ENCODE results near the gene TRIM52. TPM values are rescaled to one million over a fixed set of nuclear protein-coding genes. Genes with fewer than 3 reads are reported as not detected.

TRIM52 gene
- total RNA-seq, 1 experiment from 2014 or later: 7.8 TPM

DNA sequence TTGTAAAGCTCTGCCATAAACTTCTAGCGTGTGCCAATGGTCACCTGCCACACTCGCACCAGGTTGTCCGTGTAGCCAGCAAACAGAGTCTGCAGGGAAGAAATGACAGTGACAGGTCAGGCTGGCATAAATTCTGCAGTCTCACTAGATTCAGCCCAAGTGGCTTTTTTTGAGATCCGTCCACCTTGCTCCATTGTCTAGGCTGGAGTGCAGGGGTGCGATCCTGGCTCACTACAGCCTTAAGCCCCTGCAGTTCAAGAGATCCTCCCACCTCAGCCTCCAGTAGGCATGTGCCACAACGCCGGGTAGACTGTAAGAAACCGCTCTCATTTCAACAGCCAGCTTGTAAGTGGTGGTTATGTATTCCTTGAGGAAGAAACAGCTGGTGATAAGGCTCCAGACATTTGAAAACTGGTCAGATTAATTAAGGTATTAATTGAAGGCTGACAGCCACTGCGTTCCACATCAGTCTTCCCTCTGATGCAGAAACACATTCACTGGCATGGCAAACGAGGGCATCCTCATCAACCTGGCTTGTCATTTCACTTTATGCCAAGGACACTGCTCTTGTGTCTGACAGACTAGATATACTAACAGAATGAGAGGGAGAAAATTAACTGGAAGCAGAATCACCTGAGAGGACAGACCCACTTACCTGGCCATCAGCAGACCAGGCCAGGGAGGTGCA, 23.8 kb downstream of the TRIM52 start:
- ChIA-PET POLR2A (interaction anchor here (1.0 kb wide), 1 partner anchor 81 kb away, joined by 3 read pairs; no protein-coding TSS in a partner anchor), CTCF (no interaction called here)
- no peak for ATAC-seq
- Mint-ChIP-seq H3K4me3 (no peak overlapping the region), H3K9me3 (no peaks in the 10 kb centered on the region), H3K4me1 (peaks cover 30% of the 10 kb centered on the region), H3K27me3 (ENCODE audit: low read depth) (no peaks in the 10 kb centered on the region), H3K27ac (no peak overlapping the region; the same call in 1 of the 2 replicates), H3K36me3 (peaks cover 66% of the 10 kb centered on the region)
- no peak for TF ChIP-seq CDX4 (CRISPR knock-in tag; IDR thresholded peaks at IDR 0.05; ENCODE audit: borderline replicate concordance)
- 0 out of 2 replicates have a peak, but pooled peaks have one; percentile 22 for TF ChIP-seq ZNF671 (CRISPR knock-in tag; IDR thresholded peaks at IDR 0.05)
- no peak for DNase-seq (ENCODE audit: low spot score)

GRCh38 chr5:181236471-181236870, 24.5 kb downstream of the TRIM52 start:
- H3K9me3 Mint-ChIP-seq: no peaks in the 10 kb centered on the region
- CTCF ChIA-PET: no interaction called here
- H3K27ac Mint-ChIP-seq: peak overlapping the region; percentile 44
- peaks cover 64% of the 10 kb centered on the region for H3K36me3 Mint-ChIP-seq
- ATAC-seq (no peak), DNase-seq (ENCODE audit: low spot score) (no peak)
- H3K27me3 Mint-ChIP-seq (ENCODE audit: low read depth): no peaks in the 10 kb centered on the region
- TF ChIP-seq, protein P1, sequence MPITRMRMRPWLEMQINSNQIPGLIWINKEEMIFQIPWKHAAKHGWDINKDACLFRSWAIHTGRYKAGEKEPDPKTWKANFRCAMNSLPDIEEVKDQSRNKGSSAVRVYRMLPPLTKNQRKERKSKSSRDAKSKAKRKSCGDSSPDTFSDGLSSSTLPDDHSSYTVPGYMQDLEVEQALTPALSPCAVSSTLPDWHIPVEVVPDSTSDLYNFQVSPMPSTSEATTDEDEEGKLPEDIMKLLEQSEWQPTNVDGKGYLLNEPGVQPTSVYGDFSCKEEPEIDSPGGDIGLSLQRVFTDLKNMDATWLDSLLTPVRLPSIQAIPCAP (CRISPR knock-in tag; IDR thresholded peaks at IDR 0.05): no peak
- no peak for TF ChIP-seq FOXK1 (CRISPR knock-in tag; IDR thresholded peaks at IDR 0.05)
- TF ChIP-seq OVOL2 (CRISPR knock-in tag; IDR thresholded peaks at IDR 0.05; ENCODE audit: borderline replicate concordance): no peak
- TF ChIP-seq, protein P2, sequence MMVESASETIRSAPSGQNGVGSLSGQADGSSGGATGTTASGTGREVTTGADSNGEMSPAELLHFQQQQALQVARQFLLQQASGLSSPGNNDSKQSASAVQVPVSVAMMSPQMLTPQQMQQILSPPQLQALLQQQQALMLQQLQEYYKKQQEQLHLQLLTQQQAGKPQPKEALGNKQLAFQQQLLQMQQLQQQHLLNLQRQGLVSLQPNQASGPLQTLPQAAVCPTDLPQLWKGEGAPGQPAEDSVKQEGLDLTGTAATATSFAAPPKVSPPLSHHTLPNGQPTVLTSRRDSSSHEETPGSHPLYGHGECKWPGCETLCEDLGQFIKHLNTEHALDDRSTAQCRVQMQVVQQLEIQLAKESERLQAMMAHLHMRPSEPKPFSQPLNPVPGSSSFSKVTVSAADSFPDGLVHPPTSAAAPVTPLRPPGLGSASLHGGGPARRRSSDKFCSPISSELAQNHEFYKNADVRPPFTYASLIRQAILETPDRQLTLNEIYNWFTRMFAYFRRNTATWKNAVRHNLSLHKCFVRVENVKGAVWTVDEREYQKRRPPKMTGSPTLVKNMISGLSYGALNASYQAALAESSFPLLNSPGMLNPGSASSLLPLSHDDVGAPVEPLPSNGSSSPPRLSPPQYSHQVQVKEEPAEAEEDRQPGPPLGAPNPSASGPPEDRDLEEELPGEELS (CRISPR knock-in tag; IDR thresholded peaks at IDR 0.05): no peak
- TF ChIP-seq, protein P3, sequence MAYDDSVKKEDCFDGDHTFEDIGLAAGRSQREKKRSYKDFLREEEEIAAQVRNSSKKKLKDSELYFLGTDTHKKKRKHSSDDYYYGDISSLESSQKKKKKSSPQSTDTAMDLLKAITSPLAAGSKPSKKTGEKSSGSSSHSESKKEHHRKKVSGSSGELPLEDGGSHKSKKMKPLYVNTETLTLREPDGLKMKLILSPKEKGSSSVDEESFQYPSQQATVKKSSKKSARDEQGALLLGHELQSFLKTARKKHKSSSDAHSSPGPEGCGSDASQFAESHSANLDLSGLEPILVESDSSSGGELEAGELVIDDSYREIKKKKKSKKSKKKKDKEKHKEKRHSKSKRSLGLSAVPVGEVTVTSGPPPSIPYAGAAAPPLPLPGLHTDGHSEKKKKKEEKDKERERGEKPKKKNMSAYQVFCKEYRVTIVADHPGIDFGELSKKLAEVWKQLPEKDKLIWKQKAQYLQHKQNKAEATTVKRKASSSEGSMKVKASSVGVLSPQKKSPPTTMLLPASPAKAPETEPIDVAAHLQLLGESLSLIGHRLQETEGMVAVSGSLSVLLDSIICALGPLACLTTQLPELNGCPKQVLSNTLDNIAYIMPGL (CRISPR knock-in tag; IDR thresholded peaks at IDR 0.05): no peak
- no peak for TF ChIP-seq USF1 (CRISPR knock-in tag; IDR thresholded peaks at IDR 0.05)
- no peak for TF ChIP-seq JUN (CRISPR knock-in tag; IDR thresholded peaks at IDR 0.05)
- TF ChIP-seq, protein P4, sequence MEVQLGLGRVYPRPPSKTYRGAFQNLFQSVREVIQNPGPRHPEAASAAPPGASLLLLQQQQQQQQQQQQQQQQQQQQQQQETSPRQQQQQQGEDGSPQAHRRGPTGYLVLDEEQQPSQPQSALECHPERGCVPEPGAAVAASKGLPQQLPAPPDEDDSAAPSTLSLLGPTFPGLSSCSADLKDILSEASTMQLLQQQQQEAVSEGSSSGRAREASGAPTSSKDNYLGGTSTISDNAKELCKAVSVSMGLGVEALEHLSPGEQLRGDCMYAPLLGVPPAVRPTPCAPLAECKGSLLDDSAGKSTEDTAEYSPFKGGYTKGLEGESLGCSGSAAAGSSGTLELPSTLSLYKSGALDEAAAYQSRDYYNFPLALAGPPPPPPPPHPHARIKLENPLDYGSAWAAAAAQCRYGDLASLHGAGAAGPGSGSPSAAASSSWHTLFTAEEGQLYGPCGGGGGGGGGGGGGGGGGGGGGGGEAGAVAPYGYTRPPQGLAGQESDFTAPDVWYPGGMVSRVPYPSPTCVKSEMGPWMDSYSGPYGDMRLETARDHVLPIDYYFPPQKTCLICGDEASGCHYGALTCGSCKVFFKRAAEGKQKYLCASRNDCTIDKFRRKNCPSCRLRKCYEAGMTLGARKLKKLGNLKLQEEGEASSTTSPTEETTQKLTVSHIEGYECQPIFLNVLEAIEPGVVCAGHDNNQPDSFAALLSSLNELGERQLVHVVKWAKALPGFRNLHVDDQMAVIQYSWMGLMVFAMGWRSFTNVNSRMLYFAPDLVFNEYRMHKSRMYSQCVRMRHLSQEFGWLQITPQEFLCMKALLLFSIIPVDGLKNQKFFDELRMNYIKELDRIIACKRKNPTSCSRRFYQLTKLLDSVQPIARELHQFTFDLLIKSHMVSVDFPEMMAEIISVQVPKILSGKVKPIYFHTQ (CRISPR knock-in tag; IDR thresholded peaks at IDR 0.05): 0 out of 2 replicates have a peak, but pooled peaks have one; percentile 17
- TF ChIP-seq EMX1 (CRISPR knock-in tag; IDR thresholded peaks at IDR 0.05): 0 out of 2 replicates have a peak, but pooled peaks have one; percentile 3
- TF ChIP-seq, protein P5, sequence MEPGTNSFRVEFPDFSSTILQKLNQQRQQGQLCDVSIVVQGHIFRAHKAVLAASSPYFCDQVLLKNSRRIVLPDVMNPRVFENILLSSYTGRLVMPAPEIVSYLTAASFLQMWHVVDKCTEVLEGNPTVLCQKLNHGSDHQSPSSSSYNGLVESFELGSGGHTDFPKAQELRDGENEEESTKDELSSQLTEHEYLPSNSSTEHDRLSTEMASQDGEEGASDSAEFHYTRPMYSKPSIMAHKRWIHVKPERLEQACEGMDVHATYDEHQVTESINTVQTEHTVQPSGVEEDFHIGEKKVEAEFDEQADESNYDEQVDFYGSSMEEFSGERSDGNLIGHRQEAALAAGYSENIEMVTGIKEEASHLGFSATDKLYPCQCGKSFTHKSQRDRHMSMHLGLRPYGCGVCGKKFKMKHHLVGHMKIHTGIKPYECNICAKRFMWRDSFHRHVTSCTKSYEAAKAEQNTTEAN (CRISPR knock-in tag; IDR thresholded peaks at IDR 0.05): no peak
- TF ChIP-seq ZBTB21 (CRISPR knock-in tag; IDR thresholded peaks at IDR 0.05; ENCODE audit: borderline replicate concordance): no peak
- TF ChIP-seq SOX15 (CRISPR knock-in tag; IDR thresholded peaks at IDR 0.05): no peak
- TF ChIP-seq ZNF263 (CRISPR knock-in tag; IDR thresholded peaks at IDR 0.05; ENCODE audit: low read depth): no peak
- TF ChIP-seq TEAD1 (CRISPR knock-in tag; IDR thresholded peaks at IDR 0.05): no peak
- 0 out of 2 replicates have a peak, but pooled peaks have one; percentile 56 for TF ChIP-seq ERG (CRISPR knock-in tag; IDR thresholded peaks at IDR 0.05)
- H3K4me1 Mint-ChIP-seq: peaks cover 24% of the 10 kb centered on the region
- POLR2A ChIA-PET: interaction anchor here (1.0 kb wide), 1 partner anchor 81 kb away, joined by 3 read pairs; no protein-coding TSS in a partner anchor
- no peak overlapping the region for H3K4me3 Mint-ChIP-seq
